Measurements from ENCODE around the gene OTOR. TPM values are rescaled to one million over a fixed set of nuclear protein-coding genes. Genes with fewer than 3 reads are reported as not detected.
A peak's percentile ranks its signal among the peaks of the same experiment; 100 is the strongest.

OTOR gene
- total RNA-seq, 1 experiment from 2014 or later = not detected

- Mint-ChIP-seq H3K27me3 (ENCODE audit: unreplicated experiment) (no peaks in the 10 kb centered on the region), H3K4me1 (ENCODE audit: low read depth, unreplicated experiment) (peaks cover 11% of the 10 kb centered on the region), H3K27ac (ENCODE audit: unreplicated experiment) (no peak overlapping the region), H3K36me3 (ENCODE audit: insufficient read depth, unreplicated experiment) (no peaks in the 10 kb centered on the region), H3K9me3 (ENCODE audit: low read depth, unreplicated experiment) (no peaks in the 10 kb centered on the region), H3K4me3 (ENCODE audit: low read depth, unreplicated experiment) (no peak overlapping the region)
- no peak for TF ChIP-seq CTCF (IDR thresholded peaks at IDR 0.05; ENCODE audit: unreplicated experiment)
- CTCF ChIA-PET = no interaction called here
- intact Hi-C loops (cut with micrococcal nuclease; ENCODE audit: unreplicated experiment) = no loop called here
- BruUV-seq (replicated peaks) = no TSS peak
- DNase-seq = no peak
Observed at GRCh38 chr20:16758454-16759180, 10.5 kb downstream of the OTOR start.

- Mint-ChIP-seq H3K4me3 (ENCODE audit: low read depth, unreplicated experiment) (no peak overlapping the region), H3K27me3 (ENCODE audit: unreplicated experiment) (peaks cover 2% of the 10 kb centered on the region), H3K9me3 (ENCODE audit: low read depth, unreplicated experiment) (no peaks in the 10 kb centered on the region), H3K4me1 (ENCODE audit: low read depth, unreplicated experiment) (peaks cover 11% of the 10 kb centered on the region), H3K36me3 (ENCODE audit: insufficient read depth, unreplicated experiment) (no peaks in the 10 kb centered on the region), H3K27ac (ENCODE audit: unreplicated experiment) (no peak overlapping the region)
- CTCF ChIA-PET = no interaction called here
- intact Hi-C loops (cut with micrococcal nuclease; ENCODE audit: unreplicated experiment) = no loop called here
- no peak for TF ChIP-seq CTCF (IDR thresholded peaks at IDR 0.05; ENCODE audit: unreplicated experiment)
- no peak for DNase-seq
- no TSS peak for BruUV-seq (replicated peaks)
Observed at GRCh38 chr20:16759181-16759563, 11.0 kb downstream of the OTOR start.

GRCh38 chr20:16760431-16761304, 12.5 kb downstream of the OTOR start:
- intact Hi-C loops (cut with micrococcal nuclease; ENCODE audit: unreplicated experiment) = loop anchor here (1.0 to 10.0 kb wide), 2 partner anchors 59 to 246 kb away; no protein-coding TSS in a partner anchor

More at GRCh38 chr20:16760431-16761304, 12.5 kb downstream of the OTOR start:
- CTCF ChIA-PET = interaction anchor here (0.9 kb wide), 1 partner anchor 243 kb away, joined by 3 read pairs; no protein-coding TSS in a partner anchor
- peak; percentile 10 for DNase-seq
- no peaks in the 10 kb centered on the region for H3K36me3 Mint-ChIP-seq (ENCODE audit: insufficient read depth, unreplicated experiment)
- no peak for TF ChIP-seq CTCF (IDR thresholded peaks at IDR 0.05; ENCODE audit: unreplicated experiment)
- H3K27me3 Mint-ChIP-seq (ENCODE audit: unreplicated experiment) = peaks cover 12% of the 10 kb centered on the region
- H3K4me3 Mint-ChIP-seq (ENCODE audit: low read depth, unreplicated experiment) = no peak overlapping the region
- BruUV-seq (replicated peaks) = no TSS peak
- H3K4me1 Mint-ChIP-seq (ENCODE audit: low read depth, unreplicated experiment) = peaks cover 11% of the 10 kb centered on the region
- H3K27ac Mint-ChIP-seq (ENCODE audit: unreplicated experiment) = no peak overlapping the region
- no peaks in the 10 kb centered on the region for H3K9me3 Mint-ChIP-seq (ENCODE audit: low read depth, unreplicated experiment)
